Right lung (tissue), 10 donors: ENCODE results near the gene FA2H. TPM values are rescaled to one million over a fixed set of nuclear protein-coding genes. Genes with fewer than 3 reads are reported as not detected.
"Not testable (repeated sequence)": the region's sequence is repeated elsewhere in the genome, so short reads cannot be mapped to it uniquely, and the experiment has no call there.

Experiments
- DNase-seq, 2 donors: peaks; one replicate each; pipeline ENCODE4 v3.0.0-alpha.2; 2013
- long read RNA-seq, 8 donors: transcript quantifications; one replicate each; lab custom pipeline, GENCODE V29; 2026
- polyA plus RNA-seq, 5 donors: library from polyadenylated mRNA; unstranded; fragments of 120-200 nt; gene quantifications; one replicate each; pipeline versions ENCODE4 v1.2.1 to v1.2.3, GENCODE V29; 2013; ENCODE audit warnings: inconsistent platforms in 1 of 5, low replicate concordance in 1 of 5; ENCODE audit not compliant: insufficient read length in 5 of 5, insufficient read depth in 1 of 5

The FA2H gene
- polyA plus RNA-seq = 1 to 10 TPM; 3.4 to 5.5 (median 4.4) TPM
- long read RNA-seq, donor 1, transcript FA2H-202 (2 exons, 2,075 nt) = major isoform, 5 of 7 reads
- long read RNA-seq, donor 1, partial matches to known transcripts = 0 of 7 reads
- long read RNA-seq, donor 1, other reads (novel, unspliced or antisense) = 0 of 7 reads
- long read RNA-seq, donor 2 = 0 reads
- long read RNA-seq, donor 3, partial matches to known transcripts = 0 of 1 reads
- long read RNA-seq, donor 3, other reads (novel, unspliced or antisense) = 0 of 1 reads
- long read RNA-seq, donor 4, partial matches to known transcripts = 0 of 4 reads
- long read RNA-seq, donor 4, other reads (novel, unspliced or antisense) = 0 of 4 reads
- long read RNA-seq, donor 5, partial matches to known transcripts = 0 of 4 reads
- long read RNA-seq, donor 5, other reads (novel, unspliced or antisense) = 0 of 4 reads
- long read RNA-seq, donor 6, partial matches to known transcripts = 0 of 3 reads
- long read RNA-seq, donor 6, other reads (novel, unspliced or antisense) = 0 of 3 reads
- long read RNA-seq, donor 7, partial matches to known transcripts = 0 of 2 reads
- long read RNA-seq, donor 7, other reads (novel, unspliced or antisense) = 0 of 2 reads
- long read RNA-seq, donor 8, partial matches to known transcripts = 0 of 2 reads
- long read RNA-seq, donor 8, other reads (novel, unspliced or antisense) = 0 of 2 reads

GRCh38 chr16:74774223-74775139 lies at the start of gene FA2H:
Gene FA2H (minus strand): TSS chr16:74774820. CDS start chr16:74774755, 65 bp downstream.
- peak; percentile 65 to 67 for DNase-seq

- no peak for DNase-seq
Observed at GRCh38 chr16:74817851-74818250, 43.2 kb upstream of the FA2H start.

GRCh38 chr16:74813109-74813641 lies 38.6 kb upstream of the FA2H start:
- DNase-seq = peak; percentile 64 to 67

- no peak for DNase-seq
Observed at GRCh38 chr16:74811911-74812310, 37.3 kb upstream of the FA2H start.

- not testable (repeated sequence) for DNase-seq
Observed at GRCh38 chr16:74811216-74811615, 36.6 kb upstream of the FA2H start.

- DNase-seq = no peak
Observed at GRCh38 chr16:74807052-74807646, 32.5 kb upstream of the FA2H start.

- DNase-seq = no peak
Observed at GRCh38 chr16:74800216-74800871, 25.7 kb upstream of the FA2H start.

GRCh38 chr16:74797414-74797813 lies 22.8 kb upstream of the FA2H start:
- DNase-seq = no peak

- DNase-seq = no peak
Observed at GRCh38 chr16:74795104-74795503, 20.5 kb upstream of the FA2H start.

- DNase-seq = no peak
Observed at GRCh38 chr16:74794668-74795067, 20.0 kb upstream of the FA2H start.

GRCh38 chr16:74793571-74793970 lies 19.0 kb upstream of the FA2H start:
- no peak for DNase-seq

- no peak for DNase-seq
Observed at GRCh38 chr16:74792225-74792624, 17.6 kb upstream of the FA2H start.

- not testable (repeated sequence) for DNase-seq
Observed at GRCh38 chr16:74791749-74792148, 17.1 kb upstream of the FA2H start.

GRCh38 chr16:74788108-74788507 lies 13.5 kb upstream of the FA2H start:
- DNase-seq = no peak

- no peak for DNase-seq
Observed at GRCh38 chr16:74785031-74785430, 10.4 kb upstream of the FA2H start.

GRCh38 chr16:74778646-74779045 lies 4.0 kb upstream of the FA2H start:
- no peak for DNase-seq

GRCh38 chr16:74776926-74777325 lies 2.3 kb upstream of the FA2H start:
- no peak for DNase-seq

GRCh38 chr16:74775255-74775654 lies 635 bp upstream of the FA2H start:
- peak in 1 of 2 donors; percentile 2 for DNase-seq

- DNase-seq = no peak
Observed at GRCh38 chr16:74773446-74774222, 986 bp downstream of the FA2H start.
